NCI-H2029 treated with DMSO at 0.1 percent for 48 hours (cell line): ENCODE measurements around the gene ARHGAP10.
"Not testable (repeated sequence)": the region's sequence is repeated elsewhere in the genome, so short reads cannot be mapped to it uniquely, and the experiment has no call there.

Experiments
- DNase-seq: peaks from one replicate; lab custom pipeline; 2025; lab: John Stamatoyannopoulos, UW

Gene ARHGAP10

DNA sequence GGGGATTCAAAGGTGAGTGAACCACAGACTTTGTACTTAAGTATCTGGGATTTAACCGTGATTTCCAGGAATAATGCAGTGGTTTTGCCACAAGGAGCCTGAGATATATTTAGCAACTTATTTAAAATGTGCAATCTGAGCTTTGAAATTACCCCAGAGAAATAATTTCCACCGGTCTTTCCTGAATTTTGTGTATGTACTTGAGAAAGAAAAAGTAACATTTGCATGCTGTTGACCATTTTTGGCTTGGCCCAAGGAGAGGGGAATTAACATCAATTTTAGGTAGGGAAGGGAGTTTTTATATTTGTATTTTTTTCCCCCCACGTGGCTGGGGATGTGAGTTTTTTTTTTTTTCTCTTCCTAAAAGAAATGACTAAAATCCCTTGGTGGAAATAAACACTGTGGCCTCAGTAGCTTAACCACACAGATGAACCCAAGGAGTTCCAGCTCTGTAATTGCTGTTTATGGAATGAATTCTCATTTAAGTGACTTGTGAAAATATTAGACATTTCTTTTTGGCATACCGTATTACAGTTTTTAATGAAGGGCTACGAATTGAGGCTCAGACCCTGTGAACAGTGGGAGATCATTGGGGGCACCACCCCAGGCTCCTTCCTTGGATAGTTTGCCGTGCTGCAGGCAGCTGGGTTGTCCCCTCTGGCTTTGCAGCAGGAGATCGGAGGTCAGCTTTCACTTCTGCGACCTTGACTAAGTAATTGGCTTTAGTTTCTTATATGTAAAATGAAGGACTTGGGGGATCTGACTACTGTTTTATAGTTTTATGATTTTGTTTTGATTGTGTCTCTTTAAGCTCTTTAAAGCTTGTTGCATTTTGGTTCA, 116.1 kb downstream of the ARHGAP10 start:
- DNase-seq, result no peak

DNA sequence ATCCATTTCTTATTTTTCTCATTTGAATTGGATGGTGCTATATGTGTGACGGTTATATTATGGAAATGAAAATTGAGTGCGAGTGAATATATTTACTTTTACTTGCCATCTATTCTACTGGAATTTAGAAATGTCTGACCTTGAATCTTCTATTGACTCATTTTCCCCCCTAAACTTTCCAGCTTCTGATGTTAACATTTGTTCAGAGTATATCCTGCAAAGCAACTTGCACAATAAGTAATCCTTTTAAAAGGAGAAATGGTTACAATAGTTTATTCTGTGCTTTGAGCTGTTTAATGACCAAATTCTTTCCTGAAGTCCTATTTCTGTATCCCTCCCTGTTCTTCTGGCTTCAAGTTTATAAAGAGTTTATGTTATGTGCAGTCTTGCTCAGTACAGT, 116.7 kb downstream of the ARHGAP10 start:
- DNase-seq, result no peak

- DNase-seq, result no peak
Measured at GRCh38 chr4:147851135-147851534, 119.2 kb downstream of the ARHGAP10 start.

DNA sequence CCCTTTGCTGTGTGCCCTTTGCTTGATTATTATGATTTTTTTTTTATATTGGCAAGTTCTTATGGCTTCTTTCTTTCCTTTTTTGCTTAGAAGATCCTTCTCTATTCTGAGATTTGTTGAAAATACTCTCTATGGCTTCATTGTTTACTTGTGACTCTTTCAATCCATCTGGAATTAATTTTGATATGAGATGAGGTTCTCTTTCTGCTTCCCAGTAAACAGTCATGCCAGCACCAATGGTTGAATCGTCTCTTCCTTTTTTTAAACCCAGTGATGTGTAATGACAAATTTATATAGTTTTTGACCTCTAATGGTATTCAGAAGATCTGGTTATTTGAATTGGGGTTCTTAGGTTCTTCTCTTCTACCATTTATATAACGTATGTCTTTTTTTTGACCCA, 121.8 kb downstream of the ARHGAP10 start:
- DNase-seq, result no peak

- DNase-seq, result no peak
Measured at GRCh38 chr4:147854154-147854553, 122.3 kb downstream of the ARHGAP10 start.

- DNase-seq, result no peak
Measured at GRCh38 chr4:147855571-147856009, 123.7 kb downstream of the ARHGAP10 start.

GRCh38 chr4:147860960-147861359, 129.1 kb downstream of the ARHGAP10 start:
- no peak for DNase-seq

- DNase-seq, result no peak
Measured at GRCh38 chr4:147862043-147862692, 130.3 kb downstream of the ARHGAP10 start.

GRCh38 chr4:147863111-147863747, 131.3 kb downstream of the ARHGAP10 start:
- DNase-seq, result no peak

DNA sequence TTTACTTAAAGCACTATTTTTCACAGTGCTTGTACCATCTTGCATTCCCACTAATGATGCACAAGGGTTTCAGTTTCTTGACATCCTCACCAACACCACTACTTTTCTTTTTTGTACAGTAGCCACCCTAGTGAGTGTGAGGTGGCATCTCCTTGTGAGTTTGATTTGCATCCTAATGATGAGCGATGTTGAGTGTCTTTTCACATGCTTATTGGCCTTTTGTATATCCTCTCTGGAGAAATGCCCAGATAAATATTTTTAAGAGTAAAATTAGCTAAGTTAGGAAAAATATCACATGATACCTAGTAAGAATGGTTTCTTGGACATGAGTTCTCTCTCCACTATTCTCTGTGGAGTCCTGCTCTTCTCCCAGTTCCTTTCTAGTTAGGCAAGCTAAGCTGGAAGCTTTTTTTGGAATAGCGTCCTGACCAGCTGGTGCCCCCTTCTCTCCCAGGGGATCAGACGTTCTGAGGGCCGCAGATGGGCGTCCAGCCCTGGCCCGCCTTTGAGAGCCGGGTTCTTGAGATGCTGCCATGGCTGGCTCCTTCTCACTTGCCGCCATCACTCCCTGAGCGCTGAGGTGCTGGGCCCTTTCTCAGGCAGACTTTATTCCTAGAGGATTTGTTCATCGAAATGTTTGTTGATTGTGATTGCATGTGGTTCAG, 132.1 kb downstream of the ARHGAP10 start:
- no peak for DNase-seq

DNA sequence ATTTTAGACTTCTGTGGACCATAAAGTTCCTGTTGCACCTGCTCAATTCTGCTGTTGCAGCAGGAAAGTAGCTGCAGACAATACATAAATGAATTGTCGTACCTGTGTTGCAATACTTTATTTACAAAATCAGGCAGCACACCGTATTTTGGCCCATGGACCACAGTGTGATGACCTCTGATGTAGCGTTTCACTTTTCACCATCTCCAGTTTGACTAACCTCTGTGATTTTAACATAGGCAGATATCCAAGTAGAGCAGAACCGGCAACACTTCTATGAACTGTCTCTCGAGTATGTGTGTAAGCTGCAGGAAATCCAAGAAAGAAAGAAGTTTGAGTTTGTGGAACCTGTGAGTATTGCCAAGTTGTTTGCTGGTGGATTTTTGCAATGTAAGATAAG, 132.7 kb downstream of the ARHGAP10 start:
- DNase-seq, result no peak

DNA sequence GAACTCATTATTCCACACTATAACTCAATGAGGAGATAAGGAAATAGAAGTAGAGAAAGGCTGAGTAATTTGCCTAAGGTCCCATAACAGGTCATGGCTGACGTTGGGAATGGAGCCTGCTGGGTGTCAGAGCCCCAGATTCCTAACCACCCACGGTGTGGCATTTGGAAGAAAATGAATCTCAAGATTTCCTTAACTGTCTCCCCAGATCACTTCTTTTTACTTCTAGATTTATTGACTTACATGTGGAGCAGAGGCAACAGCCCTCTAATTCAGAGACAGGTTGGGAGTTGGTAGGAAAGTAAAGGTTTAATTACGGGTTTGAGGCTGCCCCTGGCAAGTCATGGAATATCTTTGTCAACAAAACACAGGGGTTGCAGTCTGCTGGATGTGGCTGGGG, 134.0 kb downstream of the ARHGAP10 start:
- no peak for DNase-seq

DNA sequence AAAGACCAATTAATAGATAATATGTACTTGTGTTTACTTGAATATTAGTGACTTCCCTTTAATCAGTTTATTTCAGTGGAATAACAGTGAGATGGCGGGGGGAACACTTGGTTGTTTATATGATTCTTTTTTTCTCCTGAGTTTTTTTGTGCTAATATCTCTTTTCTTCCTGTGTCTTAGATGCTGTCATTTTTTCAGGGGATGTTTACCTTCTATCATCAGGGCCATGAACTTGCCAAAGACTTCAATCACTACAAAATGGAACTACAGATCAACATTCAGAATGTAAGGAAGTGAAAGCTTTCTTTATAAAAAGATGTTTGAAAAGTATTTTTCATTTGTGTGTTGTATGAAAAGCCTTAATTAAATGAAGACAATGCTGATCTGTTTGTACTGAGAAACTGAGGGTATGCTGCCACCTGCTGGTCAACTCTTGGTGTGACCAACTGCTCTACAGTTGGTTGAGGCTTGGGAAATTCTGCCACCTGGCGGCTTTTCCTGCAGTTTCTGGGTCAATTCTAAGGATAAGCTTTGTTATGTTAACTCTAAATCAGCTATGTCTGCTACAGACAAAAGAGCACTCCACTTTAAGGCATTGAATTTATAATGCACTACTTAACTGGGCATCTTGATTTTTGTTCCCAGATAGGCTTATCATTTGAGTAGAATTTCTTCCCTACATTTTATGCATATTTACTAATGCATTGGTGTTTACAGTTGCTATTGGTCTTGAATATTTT, 134.8 kb downstream of the ARHGAP10 start:
- peak; percentile 58 for DNase-seq

DNA sequence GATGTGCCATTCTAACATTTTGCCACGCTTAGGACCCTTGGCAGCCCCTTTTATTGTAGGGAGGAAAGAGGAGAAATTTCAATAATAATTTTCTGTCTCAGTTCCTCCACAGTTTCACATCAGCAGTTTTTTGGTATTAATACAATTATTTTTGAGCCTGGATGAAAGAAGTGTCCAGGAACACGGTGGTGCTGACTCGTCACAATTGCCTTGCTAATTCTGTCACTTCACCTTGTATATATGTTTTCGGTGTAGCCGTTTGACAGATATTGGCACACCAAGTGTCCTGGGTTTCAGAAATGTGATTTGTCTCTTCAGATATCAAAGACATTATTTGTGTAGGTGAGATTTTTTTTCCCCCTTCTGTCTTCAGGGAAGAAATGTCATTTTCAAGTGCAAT, 142.2 kb downstream of the ARHGAP10 start:
- no peak for DNase-seq

- no peak for DNase-seq
Measured at GRCh38 chr4:147877308-147877771, 145.5 kb downstream of the ARHGAP10 start.

- DNase-seq, result no peak
Measured at GRCh38 chr4:147879676-147880075, 147.8 kb downstream of the ARHGAP10 start.

- no peak for DNase-seq
Measured at GRCh38 chr4:147880511-147880910, 148.6 kb downstream of the ARHGAP10 start.

DNA sequence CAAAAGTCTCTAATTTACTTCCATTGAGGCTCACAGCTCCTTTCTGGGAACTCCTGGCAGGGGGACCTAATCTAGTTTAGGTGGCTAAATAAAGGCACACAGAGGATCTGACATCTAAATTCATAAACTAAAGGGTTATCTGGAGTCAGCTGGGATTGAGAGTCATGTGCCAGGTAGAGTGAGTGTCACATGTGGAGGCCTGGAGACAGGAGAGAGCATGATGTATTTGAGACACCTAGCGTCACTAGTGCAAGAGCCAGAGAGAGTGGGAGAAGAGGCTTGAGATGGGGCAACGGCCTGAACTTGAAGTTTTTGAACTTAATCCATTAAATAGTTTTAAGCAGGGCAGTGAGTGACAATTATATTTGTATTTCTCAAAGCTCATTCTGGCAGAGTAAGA, 152.6 kb downstream of the ARHGAP10 start:
- no peak for DNase-seq

GRCh38 chr4:147885216-147885615, 153.3 kb downstream of the ARHGAP10 start:
- not testable (repeated sequence) for DNase-seq

DNA sequence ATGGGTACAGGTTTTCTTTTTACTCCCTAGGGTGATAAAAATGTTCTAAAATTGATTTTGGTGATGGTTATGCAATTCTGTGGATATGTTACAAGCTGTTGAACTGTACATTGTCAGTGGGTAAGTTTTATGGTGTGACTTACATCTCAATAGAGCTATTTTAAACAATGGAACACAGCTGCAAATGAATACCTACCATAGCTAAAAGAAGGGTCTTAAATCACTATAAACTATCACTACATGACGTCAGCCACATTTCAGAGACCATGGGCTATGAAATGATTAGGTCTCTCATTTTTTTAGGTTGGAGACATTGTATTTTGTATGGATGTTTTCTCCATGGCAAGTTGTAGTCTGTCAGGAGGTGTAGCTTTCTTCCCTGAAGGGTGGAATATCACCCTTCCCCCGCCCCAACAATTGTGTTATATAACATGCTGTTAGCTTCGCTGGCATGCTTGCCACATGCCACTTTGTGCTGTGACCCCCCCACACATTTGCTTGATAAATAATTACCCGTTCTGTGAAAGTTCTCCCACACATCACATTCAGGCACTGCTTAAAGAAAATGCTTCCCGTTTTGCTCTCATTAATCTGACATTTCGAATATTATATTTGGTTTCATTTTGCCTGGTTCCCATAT, 159.7 kb downstream of the ARHGAP10 start:
- no peak for DNase-seq

GRCh38 chr4:147899512-147899911, 167.6 kb downstream of the ARHGAP10 start:
- DNase-seq, result no peak
